C4-2B (cell line): Measurements from ENCODE around the gene MRFAP1L1.
"Not testable (repeated sequence)": the region's sequence is repeated elsewhere in the genome, so short reads cannot be mapped to it uniquely, and the experiment has no call there.

Experiments
- H3K27ac ChIP-seq: fragments of 450-650 bp; 2 replicates; pipeline ENCODE4 v1.5.1; 2017
- ZFX ChIP-seq: fragments of 450-650 bp; IDR thresholded peaks from 2 replicates; pipeline ENCODE4 v1.6.1; 2017
- TF ChIP-seq, protein P1 (sequence below): fragments of 450-650 bp; conservative IDR thresholded peaks from 2 replicates; pipeline ENCODE4 v1.5.1; 2017; ENCODE audit warnings: mild to moderate bottlenecking

MRFAP1L1 gene

DNA sequence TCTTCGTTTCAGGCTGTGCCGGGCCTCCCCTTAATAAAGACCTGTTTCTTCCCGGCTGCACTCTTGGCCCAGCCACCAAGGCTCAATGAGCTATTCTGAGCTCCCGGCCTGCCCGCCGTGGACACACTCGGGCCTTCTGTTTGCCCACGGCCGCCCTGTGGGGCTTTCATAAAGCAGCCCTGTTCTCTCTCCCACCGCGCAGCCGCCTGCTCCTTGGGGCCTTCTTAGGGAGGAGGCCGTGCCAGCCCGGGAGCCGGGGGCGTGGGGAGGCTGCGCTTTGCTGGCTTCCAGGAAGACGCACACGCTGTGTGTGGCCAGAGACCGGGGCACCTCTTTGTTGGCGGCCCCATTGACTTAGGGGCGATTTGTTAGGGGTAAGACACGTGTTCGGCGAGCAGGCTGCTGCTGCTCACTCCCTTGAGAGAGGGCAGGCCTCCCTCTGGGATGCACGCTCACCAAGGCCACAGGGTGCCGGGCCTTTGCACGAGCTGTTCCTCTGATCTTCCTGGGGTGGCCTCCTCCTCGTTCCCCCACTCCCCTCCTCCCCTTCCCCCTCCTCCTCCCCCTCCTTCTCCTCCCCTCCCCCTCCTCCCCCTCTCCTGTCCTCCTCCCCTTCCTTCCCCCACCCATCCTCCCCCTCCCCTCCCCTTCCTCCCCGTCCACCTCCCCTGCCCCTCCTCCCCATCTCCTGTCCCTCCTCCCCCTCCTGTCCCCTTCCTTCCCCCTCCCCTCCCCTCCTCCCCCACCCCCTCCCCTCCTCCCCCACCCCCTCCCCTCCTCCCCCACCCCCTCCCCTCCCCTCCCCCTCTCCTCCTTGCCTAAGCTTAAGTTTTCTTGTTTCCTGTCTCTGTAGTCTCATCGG, 17.6 kb upstream of the MRFAP1L1 start:
- H3K27ac ChIP-seq = no peak overlapping the region

DNA sequence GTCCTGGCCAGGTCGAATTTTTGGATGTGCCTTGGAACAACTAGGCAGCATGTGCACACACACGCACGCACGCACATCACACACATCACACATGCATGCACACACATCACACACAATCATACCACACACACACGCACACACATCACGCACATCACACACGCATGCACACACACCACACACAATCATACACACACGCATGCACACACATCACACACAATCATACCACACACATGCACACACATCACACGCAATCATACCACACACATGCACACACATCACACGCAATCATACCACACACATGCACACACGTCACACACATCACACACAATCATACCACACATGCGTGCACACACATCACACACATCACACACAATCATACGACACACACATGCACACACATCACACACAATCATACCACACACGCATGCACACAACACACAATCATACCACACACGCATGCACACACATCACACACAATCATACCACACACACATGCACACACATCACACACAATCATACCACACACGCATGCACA, 15.8 kb upstream of the MRFAP1L1 start:
- not testable (repeated sequence) for H3K27ac ChIP-seq

More for the DNA sequence above, 17.6 kb upstream of the MRFAP1L1 start:
- TF ChIP-seq, protein P1, sequence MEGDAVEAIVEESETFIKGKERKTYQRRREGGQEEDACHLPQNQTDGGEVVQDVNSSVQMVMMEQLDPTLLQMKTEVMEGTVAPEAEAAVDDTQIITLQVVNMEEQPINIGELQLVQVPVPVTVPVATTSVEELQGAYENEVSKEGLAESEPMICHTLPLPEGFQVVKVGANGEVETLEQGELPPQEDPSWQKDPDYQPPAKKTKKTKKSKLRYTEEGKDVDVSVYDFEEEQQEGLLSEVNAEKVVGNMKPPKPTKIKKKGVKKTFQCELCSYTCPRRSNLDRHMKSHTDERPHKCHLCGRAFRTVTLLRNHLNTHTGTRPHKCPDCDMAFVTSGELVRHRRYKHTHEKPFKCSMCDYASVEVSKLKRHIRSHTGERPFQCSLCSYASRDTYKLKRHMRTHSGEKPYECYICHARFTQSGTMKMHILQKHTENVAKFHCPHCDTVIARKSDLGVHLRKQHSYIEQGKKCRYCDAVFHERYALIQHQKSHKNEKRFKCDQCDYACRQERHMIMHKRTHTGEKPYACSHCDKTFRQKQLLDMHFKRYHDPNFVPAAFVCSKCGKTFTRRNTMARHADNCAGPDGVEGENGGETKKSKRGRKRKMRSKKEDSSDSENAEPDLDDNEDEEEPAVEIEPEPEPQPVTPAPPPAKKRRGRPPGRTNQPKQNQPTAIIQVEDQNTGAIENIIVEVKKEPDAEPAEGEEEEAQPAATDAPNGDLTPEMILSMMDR = no peak
- TF ChIP-seq ZFX = no peak

DNA sequence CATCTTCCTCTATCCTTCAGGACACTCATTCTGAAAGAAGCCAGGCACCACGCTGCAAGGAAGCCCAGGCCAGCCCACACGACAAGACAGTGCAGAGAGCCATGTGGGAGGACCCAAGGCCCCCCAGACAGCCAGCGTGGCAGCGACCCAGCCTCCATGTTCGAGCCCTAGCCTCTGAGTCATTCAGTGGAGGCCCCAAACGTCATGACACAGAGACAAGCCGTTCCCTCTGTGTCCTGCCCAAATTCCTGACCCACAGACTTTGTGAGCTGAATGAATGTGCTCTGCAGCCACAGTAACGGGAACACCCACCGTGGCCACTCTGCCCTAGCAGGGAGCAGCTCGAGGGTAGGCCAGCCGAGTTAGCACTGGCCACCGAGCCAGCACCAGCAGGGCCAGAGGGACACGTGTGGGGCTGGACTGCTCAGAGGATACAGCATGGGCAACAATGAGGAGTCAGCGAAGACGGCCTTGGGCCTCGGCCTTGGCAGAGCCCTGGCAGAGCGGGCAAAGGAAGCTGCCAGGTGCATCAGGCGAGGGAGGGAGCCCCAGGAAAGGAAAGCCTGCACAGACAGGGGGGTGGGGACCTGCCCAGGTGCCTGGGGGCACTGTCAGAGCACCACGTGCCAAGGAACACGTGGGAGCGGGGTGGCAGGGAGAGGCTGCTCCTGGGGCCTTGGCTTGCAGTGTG, 14.9 kb upstream of the MRFAP1L1 start:
- no peak for TF ChIP-seq ZFX
- TF ChIP-seq, protein P1 = no peak
- H3K27ac ChIP-seq = no peak overlapping the region

DNA sequence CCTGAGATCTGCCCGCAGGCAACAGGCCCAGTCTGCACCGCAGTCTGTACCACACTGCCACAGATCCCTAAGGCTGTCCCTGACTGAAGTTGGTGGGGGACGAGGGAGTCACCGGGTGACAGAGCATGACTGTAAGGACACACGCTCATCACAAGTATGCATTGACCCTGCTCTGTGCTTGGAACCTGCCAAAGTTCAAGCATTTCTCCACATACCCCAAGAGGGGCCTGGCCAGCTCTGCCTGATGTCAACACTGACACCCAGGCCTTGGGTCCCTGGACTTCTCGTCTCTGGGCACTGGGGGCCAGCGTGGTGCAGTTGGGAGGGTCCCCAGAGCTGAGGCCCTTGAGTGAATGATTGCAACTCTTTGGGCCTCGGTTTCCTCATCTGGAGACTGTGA, 14.2 kb upstream of the MRFAP1L1 start:
- TF ChIP-seq ZFX = no peak
- TF ChIP-seq, protein P1 = no peak
- no peak overlapping the region for H3K27ac ChIP-seq

DNA sequence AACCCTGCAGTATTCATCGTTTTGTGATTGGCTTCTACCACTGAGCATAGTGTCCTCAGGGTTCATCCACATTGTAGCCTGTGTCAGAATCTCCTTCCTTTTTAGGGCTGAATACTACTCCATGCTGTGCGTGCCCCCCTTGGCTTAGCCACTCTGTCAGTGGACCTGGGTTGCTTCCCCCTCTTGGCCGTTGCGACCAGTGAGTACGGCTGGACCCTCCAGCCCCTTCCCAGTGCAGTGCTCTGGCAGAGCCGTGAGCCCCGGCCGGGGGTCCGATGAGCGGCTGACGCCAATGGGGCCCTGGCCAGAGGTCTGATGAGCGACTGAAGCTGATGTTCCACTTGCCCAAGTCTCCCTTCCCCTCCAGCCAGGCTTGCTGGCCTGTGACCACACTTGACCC, 13.2 kb upstream of the MRFAP1L1 start:
- no peak for TF ChIP-seq ZFX
- TF ChIP-seq, protein P1 = no peak
- no peak overlapping the region for H3K27ac ChIP-seq

DNA sequence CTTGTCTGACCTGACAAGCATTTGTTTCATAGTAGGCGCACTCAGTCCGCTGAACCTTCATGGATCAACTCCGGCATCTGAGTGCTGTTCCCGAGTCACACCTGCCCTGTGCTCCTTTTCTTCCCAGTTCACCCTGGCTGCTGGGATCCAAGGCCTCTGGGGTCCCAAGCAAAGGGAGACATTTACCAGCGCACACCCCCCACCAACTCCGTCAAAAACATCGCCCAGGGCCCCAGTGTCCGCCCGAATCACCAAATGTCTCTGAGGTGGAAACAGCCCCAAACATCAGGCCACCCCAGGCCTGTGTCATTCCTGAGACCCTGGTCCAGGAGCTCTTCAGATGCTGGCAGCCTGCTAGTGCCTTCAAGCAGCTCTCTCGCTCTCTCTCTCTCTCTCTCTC, 11.5 kb upstream of the MRFAP1L1 start:
- TF ChIP-seq, protein P1 = no peak
- no peak for TF ChIP-seq ZFX

DNA sequence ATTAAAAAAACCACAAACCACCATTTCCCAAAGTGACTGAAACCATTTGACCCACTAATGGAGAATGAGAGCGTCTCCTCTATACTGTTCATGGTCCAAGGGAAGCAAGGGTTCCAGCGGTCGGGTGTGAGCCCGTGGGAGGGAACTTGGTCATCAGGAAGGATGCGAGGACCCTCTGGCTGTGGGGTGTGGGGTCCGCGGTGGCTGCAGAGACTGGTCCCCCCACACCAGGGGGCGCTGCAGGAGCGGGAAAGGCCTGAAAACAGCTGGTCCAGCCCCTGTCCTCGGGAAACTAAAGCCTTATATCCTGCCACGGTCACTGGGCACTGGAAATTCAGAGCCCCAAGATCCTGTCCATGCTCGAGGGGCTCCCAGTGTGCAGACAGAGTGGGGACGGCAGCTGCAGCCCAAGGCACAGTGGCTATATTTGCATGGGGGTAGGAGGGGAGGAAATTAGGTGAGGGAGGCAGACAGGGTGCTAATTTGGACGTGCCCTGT, 10.6 kb upstream of the MRFAP1L1 start:
- TF ChIP-seq, protein P1 = peak; percentile 91
- no peak for TF ChIP-seq ZFX
- no peak overlapping the region for H3K27ac ChIP-seq

More for the DNA sequence above, 11.5 kb upstream of the MRFAP1L1 start:
- no peak overlapping the region for H3K27ac ChIP-seq
